ENCODE measurements around the gene TRIM52.

GRCh38 chr5:181265092-181265671, 4.2 kb upstream of the TRIM52 start:
- TF ChIP-seq CTCF (IDR thresholded peaks at IDR 0.05 in 8 of 11, conservative IDR thresholded peaks at IDR 0.05 in 3 of 11) (no peak), POLR2A (IDR thresholded peaks at IDR 0.05) (no peak), POLR2AphosphoS5 (IDR thresholded peaks at IDR 0.05) (peak in 1 of 3 donors; percentile 26)
